Activated naive CD4-positive, alpha-beta T cell treated with anti-CD3 and anti-CD28 coated beads for 36 hours (primary cell): ENCODE data around the gene BCL2L2. TPM values are rescaled to one million over a fixed set of nuclear protein-coding genes. Genes with fewer than 3 reads are reported as not detected.
A peak's percentile ranks its signal among the peaks of the same experiment; 100 is the strongest.

Experiments
- CTCF ChIA-PET: fragments of 350-600 bp; sonication (Branson Sonifier 250); formaldehyde crosslinking; loops from one replicate; lab custom pipeline; 2021; ENCODE audit warnings: antibody characterized with exemption; lab: Charles Lee
- DNase-seq: peaks from one replicate; pipeline ENCODE4 v3.0.0-alpha.2; 2020
- H3K27ac Mint-ChIP-seq: one replicate; pipeline ENCODE4 v1.8.0; 2021; ENCODE audit warnings: mild to moderate bottlenecking, mixed read lengths
- H3K27me3 Mint-ChIP-seq: one replicate; pipeline ENCODE4 v1.8.0; 2021; ENCODE audit warnings: low read depth, mixed read lengths
- H3K36me3 Mint-ChIP-seq: one replicate; pipeline ENCODE4 v1.8.0; 2021; ENCODE audit warnings: low read depth, mixed read lengths
- H3K4me1 Mint-ChIP-seq: one replicate; pipeline ENCODE4 v1.8.0; 2021; ENCODE audit warnings: low read depth, mixed read lengths
- H3K4me3 Mint-ChIP-seq: one replicate; pipeline ENCODE4 v1.8.0; 2021; ENCODE audit warnings: mild to moderate bottlenecking, moderate library complexity, mixed read lengths
- H3K9me3 Mint-ChIP-seq: one replicate; pipeline ENCODE4 v1.8.0; 2021; ENCODE audit warnings: mixed read lengths
- intact Hi-C: fragments of 100-400 bp; cut with micrococcal nuclease; formaldehyde crosslinking; loops from one replicate; pipeline ENCODE4 v1.15.1; 2023
- total RNA-seq, 2 experiments: library from RNA; stranded (reverse); gene quantifications; one replicate each; pipeline ENCODE4 v1.2.3, GENCODE V29; 2021

The BCL2L2 gene
- total RNA-seq, 2 experiments from 2014 or later, result 0.60 to 1.5 TPM

GRCh38 chr14:23361320-23361719 lies 54.7 kb downstream of the BCL2L2 start:
- Mint-ChIP-seq H3K36me3 (no peaks in the 10 kb centered on the region), H3K4me1 (peaks cover 3% of the 10 kb centered on the region), H3K9me3 (no peaks in the 10 kb centered on the region), H3K4me3 (no peak overlapping the region), H3K27me3 (peaks cover 11% of the 10 kb centered on the region), H3K27ac (no peak overlapping the region)
- DNase-seq, result peak; percentile 10
- intact Hi-C loops, result no loop called here
- CTCF ChIA-PET, result interaction anchor here (0.9 to 3.7 kb wide), 4 partner anchors 16 to 35 kb away, joined by 3 to 21 read pairs (median 4); no protein-coding TSS in a partner anchor

Other genes starting within 250 kb of the BCL2L2 start
- gene CDH24, start 249.3 kb upstream of the BCL2L2 start, total RNA-seq, result 1 to 10 TPM; 1.3 to 1.4 TPM
- gene ACIN1, start 211.7 kb upstream of the BCL2L2 start, total RNA-seq, result 100 to 1,000 TPM; 152 to 156 TPM
- 10 to 100 TPM; 39.8 to 44.2 TPM for gene C14orf119, start 211.3 kb upstream of the BCL2L2 start, total RNA-seq
- gene CIROP, start 201.8 kb upstream of the BCL2L2 start, total RNA-seq, result not detected
- gene CEBPE, start 187.6 kb upstream of the BCL2L2 start, total RNA-seq, result under 1 TPM; 0.37 to 0.43 TPM
- gene SLC7A8, start 123.2 kb upstream of the BCL2L2 start, total RNA-seq, result 1 to 10 TPM in 1 of 2 experiments, under 1 TPM in 1; 0.79 to 1.1 TPM
- not detected for gene RNF212B, start 68.9 kb upstream of the BCL2L2 start, total RNA-seq
- gene HOMEZ, start 20.7 kb upstream of the BCL2L2 start, total RNA-seq, result 1 to 10 TPM; 6.3 to 7.8 TPM
- 10 to 100 TPM; 14.7 to 15.8 TPM for gene PPP1R3E, start 4.0 kb upstream of the BCL2L2 start, total RNA-seq
- 100 to 1,000 TPM; 194 to 204 TPM for gene PABPN1, start 14.6 kb downstream of the BCL2L2 start, total RNA-seq
- 1 to 10 TPM; 3.5 to 4.8 TPM for gene SLC22A17, start 46.1 kb downstream of the BCL2L2 start, total RNA-seq
- gene EFS, start 58.3 kb downstream of the BCL2L2 start, total RNA-seq, result not detected
- gene IL25, start 66.0 kb downstream of the BCL2L2 start, total RNA-seq, result not detected
- not detected for gene CMTM5, start 70.2 kb downstream of the BCL2L2 start, total RNA-seq
- gene MYH6, start 101.4 kb downstream of the BCL2L2 start, total RNA-seq, result not detected
- not detected for gene MYH7, start 128.8 kb downstream of the BCL2L2 start, total RNA-seq
- gene NGDN, start 162.9 kb downstream of the BCL2L2 start, total RNA-seq, result 10 to 100 TPM; 38.9 to 40.8 TPM
- gene ZFHX2, start 244.9 kb downstream of the BCL2L2 start, total RNA-seq, result under 1 TPM; 0.36 to 0.57 TPM
- 1 to 10 TPM; 6.2 to 6.6 TPM for gene THTPA, start 249.4 kb downstream of the BCL2L2 start, total RNA-seq